Measurements from ENCODE around the gene MYH14. TPM values are rescaled to one million over a fixed set of nuclear protein-coding genes. Genes with fewer than 3 reads are reported as not detected.

The MYH14 gene
- not detected in 2 replicates for total RNA-seq

DNA sequence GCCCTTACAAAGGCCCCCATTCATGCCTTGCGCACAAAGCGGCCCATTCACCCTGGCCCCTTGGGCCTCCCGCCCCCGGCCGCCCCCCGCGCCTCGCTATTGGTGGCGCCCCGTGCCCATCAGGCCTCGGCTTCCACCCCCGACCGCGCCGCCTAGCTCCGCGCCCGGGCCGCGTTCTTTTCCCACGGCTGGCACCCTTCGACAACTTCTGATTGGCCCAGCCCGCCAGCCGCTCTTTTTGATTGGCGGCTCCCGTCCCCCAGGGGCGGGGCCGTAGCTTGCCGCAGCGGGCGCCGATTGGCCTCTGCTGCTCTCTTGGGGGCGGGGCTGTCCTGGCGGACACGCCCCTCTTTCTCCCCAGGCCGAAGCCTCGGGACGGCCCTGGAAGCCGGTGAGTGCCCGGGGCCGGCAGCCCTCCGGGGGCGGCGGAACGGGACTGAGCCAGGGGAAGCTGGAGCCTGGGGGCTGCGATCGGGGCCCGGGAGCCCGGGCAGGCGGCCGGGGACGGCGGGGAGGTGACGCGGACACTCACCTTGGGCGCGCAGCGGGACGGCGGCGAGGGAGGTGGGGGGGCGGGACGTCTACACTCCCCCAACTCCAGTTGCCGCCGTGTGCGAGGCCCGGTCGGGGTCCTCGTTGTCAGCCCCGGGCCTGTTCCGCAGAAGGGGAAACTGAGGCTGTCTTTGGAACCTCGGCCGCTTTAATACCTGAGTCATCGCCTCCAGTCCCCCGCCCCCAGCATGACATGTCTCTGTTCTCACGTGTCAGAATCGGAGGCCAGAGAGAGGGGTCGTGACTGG lies at the start of gene MYH14:
Gene MYH14, plus strand, starts transcription at position 342 of the 800 bp plus-strand sequence. CDS start 6,744 bp downstream, outside the sequence.
- intact Hi-C loops (cut with micrococcal nuclease) = no loop called here

DNA sequence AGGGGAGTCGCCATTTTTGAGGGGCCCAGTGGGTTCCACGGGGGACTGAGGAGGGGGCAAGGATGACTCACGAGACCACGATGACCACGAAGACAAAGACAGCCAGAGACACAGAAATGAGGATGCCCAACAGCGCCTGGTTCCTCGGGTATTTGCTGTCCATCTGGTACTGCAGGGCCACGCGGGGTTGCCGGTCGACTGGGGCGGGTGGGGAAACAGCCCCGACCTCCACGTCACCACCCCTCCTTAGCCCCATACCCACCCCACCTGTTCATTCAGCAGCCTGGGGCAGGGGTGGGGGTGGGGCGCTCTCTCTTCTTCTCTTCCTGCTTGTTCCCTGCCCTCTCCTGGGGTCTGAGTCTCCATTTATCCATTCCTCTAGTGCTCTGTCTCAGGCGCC lies 48.9 kb upstream of the MYH14 start:
- intact Hi-C loops (cut with micrococcal nuclease) = no loop called here

DNA sequence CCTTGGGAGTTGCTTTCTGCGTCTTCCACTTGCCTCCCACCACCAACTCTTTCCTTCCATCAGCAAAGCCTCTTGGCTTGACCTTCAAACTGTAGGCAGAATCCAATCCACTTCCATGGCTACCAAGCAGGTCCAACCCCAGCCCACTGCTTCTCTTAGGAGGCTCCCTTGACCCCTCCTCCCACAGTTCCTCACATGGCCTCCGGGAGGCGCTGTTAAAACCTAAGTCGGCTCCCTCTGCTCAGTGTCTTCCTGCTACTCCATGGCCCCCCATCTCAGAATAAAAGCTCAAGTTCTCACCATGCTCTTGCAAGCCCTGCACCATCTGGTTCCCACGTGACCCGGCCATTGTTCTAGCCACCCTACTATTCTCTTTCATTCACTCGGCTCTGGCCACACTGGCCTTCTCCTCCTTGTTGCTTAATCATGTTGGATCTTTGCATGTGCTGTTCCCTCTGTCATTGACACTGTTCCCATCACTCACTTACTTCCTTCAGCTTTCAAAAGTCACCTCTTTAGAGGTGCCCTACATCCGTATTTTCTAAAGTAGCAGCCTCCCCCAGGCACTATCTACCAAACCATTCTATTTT lies 47.8 kb upstream of the MYH14 start:
- intact Hi-C loops (cut with micrococcal nuclease) = no loop called here

DNA sequence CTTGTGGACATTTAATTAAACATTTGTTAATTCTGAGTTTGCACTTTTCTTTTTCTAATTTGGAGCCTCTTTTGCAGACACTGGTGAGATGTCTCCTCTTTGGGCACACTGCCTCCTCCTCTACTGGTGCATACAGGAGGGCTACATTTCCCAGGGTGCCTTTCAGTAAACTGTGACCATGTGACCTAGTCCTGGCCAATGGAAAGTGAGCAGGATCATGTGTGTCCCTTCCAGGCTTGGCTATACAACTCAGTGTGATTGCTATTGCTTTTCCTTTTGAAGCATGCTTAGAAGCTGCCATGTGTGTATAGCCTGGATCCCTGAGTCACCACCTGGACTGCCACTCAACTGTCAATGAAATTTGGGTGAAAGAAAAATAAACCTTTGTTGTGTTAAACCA lies 44.8 kb upstream of the MYH14 start:
- intact Hi-C loops (cut with micrococcal nuclease) = no loop called here

DNA sequence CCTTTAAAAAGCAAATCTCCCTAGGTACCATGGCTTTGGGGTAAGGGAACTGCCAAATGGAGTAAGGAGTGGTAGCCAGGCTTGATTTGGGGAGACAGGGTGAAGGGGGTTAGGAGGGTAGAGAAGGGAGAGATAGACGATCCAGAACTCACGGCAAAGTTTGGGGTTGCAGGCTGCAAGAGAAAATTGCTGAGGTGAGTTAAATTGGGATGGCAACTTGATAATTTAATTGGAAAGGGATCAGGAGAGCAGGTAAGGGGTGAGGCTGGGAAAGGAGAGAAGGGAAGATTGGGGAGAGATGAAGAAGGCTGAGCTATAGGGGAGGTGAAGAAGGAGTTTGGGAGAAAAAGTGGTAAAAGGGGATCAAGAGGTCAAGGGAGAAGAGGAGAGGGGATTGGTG lies 44.3 kb upstream of the MYH14 start:
- intact Hi-C loops (cut with micrococcal nuclease) = no loop called here

DNA sequence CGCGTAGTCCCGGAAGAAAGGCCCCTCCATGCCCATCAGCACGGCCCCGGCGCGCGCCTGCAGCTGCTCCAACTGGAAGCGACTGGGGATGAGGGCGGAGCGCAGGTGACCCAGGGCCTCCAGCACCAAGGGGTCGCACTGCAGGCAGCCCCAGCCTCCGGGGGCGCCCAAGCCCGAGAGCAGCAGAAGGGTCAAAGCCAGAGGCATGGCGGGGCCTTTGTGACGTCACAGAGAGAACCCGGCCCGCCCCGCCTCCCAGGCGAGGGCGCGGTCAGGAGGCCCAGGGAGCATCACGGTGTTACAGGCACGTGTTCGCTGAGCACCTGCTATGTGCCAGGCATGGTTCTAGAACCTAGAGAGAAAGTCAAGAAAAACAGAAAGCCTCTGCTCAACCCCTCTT lies 40.4 kb upstream of the MYH14 start, which contains the start of gene IZUMO2:
Gene IZUMO2, minus strand, starts transcription at position 294 of the 400 bp plus-strand sequence. Its CDS starts 87 bp downstream, at position 207.
- intact Hi-C loops (cut with micrococcal nuclease) = no loop called here

DNA sequence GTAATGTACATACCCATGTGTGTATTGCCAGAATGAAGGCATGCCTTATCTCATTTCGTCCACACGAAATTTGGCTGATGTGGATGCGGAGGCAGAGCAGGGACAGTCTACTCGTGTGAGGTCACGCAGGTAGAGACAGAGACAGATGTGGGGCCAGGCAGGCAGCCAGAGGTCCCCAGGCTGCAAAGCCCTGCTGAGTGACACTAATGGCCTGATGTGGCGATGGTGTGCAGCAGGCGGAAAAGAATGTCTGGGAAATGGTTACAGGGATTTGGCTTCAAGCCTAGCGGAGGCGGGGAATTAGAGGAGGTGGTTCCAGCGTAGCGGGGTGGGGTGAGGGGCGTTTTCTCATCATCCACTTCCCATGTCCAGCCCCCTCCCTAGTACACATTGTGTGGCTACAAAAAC lies 36.1 kb upstream of the MYH14 start:
- intact Hi-C loops (cut with micrococcal nuclease) = no loop called here

DNA sequence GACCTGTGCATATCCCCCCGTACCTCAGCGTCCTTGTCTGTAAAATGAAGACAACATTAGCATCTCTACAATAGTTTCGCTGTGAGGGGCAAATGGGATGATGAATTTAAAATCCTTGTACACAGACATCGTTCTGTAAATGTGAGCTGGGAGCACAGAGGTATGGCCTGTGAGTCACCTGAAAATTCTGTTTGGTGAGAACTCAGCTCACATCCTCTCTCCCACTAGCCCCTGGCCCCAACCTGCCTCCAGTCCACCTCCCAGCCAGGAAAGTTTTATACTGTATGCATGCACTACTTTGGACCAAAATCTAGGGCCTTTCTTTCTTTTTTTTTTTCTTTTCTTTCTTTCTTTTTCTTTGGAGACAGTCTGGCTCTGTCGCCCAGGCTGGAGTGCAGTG lies 31.7 kb upstream of the MYH14 start:
- intact Hi-C loops (cut with micrococcal nuclease) = no loop called here

DNA sequence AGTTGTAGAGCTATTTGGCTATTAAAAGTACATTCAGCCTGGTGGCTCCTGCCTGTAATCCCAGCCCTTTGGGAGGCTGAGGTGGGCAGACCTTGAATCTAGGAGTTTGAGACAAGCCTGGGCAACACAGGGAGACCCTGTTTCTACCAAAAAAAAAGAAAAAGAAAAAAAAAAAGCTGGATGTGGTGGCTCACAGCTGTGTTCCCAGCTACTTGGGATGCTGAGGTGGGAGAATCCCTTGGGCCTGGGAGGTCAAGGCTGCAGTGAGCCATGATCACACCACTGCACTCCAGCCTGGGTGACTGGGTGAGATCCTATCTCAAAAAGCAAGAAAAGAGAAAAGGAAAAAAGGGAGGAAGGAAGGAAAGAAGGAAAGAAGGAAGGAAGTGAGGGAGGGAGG lies 30.7 kb upstream of the MYH14 start:
- intact Hi-C loops (cut with micrococcal nuclease) = no loop called here

DNA sequence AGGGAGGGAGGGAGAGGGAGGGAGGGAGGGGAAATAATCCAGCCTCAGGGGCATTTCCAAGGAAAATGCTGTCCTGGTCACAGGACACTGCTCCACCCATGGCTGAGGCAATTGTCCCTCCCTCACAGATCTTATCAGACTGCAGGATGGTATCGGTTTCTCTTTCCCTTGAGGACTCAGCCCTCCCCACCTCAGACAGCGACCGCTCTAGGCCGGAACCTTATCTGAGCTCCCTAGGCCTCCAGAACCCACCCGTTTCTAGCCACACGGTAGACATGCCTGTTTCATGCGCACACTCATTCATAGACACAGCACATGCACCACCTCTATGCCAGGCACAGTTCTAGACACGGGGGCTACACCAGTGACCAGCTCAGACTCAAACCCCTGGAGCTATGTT lies 30.3 kb upstream of the MYH14 start:
- intact Hi-C loops (cut with micrococcal nuclease) = no loop called here

DNA sequence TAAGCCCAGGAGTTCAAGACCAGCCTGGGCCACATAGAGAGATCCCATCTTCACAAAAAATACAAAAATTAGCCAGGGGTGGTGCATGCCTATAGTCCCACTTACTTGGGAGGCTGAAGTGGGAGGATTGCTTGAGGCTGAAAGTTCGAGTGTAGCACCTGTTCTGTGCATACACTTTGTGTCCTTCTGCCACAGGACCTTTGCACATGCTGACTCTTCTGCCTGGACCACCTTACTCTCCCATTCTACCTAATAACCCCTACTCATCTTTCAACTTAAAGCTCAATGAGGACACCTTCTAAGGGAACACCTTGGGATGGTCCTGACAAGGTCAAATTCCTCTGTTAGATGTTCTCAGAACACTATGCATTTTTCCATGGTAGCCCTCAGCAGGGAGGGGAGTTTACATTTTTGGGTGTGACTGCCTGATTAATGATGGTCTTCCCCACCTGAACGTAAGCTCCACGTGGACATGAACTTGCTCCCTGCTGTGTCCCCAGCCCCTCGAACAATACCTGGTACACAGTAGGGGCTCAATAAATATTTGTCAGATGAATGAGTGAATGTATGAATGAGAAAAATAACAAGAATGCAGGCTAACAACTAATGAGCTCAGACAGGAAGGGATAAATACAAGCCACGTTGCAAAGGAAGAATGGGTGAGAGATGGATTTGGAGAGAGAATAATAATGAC lies 29.2 kb upstream of the MYH14 start:
- intact Hi-C loops (cut with micrococcal nuclease) = no loop called here

DNA sequence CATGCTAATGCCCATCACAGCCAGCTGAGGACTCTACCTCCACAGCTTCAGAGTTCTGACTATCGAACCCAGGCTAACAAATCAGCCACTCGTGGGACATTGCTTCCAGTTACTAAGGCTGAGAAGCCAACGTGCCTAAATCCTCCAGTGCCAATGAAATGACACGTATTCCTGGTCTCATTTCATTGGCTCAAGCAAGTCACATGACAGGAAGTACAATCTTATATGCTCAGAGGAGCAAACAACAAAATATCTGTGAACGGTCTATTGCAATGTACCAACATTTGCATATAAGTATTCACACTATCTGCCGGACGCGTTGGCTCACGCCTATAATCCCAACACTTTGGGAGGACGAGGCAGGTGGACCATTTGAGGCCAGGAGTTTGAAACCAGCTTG lies 27.5 kb upstream of the MYH14 start:
- intact Hi-C loops (cut with micrococcal nuclease) = no loop called here

DNA sequence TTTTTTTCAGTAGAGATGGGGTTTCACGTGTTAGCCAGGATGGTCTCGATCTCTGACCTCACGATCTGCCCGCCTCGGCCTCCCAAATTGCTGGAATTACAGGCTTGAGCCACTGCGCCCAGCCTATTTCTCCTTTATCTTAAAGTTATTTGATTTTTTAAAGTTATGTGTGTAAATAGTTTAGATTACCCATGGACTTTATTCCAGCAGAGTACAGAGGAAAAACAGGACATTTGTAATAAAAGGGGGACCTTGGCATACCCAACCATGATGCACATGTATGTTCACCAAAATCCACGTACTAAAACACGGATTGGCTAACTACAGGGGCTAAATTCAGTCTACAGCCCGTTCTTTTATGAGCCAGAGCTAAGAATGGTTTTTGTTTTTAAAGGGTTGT lies 26.6 kb upstream of the MYH14 start:
- intact Hi-C loops (cut with micrococcal nuclease) = no loop called here

DNA sequence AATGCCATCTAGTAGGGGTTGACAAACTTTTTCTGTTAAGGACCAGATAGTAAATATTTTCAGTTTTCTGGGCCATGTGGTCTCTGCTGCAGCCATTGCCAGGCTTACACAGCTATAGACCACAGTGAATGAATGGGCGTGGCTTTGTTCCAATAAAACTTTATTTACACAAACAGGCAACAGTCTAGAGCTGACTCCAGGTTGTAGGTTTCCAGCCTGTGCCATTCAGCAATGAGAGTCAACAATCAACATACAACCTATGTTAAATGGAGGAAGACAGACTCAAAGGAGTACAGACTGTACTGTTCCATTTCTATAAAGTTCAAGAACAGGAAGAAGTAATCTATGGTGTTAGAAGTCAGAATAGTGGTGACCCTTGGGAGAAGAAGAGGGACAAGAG lies 25.1 kb upstream of the MYH14 start:
- intact Hi-C loops (cut with micrococcal nuclease) = no loop called here

DNA sequence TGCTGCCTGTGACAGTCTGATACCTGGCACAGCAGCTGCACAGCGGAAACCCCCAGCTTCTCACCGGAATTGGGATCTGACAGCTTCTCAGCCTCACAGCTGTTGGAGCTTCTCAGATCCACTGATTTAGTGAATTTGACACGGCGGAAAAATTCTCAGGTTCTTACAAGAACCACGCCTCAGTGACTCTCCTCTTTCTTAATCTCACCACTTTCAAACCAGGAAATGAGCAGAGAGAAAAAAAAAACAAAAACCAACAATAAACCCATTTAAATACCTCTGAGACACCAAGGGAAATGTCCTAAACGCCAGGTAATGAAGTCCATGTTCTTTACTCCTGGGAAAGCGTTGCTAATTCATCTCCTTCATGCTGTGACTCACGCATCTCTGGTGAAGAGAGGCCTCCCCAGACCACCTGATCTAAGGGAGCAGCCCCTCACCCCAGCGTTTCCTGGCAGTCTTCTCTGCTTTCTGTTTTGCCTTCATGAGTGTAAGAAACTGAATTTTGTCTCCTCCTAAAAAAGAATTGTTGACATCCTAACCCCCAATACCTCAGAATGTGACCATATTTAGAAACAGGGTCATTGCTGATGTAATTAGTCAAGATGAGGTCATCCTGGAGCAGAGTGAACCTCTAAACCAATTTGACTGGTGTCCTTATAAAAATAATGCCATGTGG lies 24.4 kb upstream of the MYH14 start:
- intact Hi-C loops (cut with micrococcal nuclease) = no loop called here

DNA sequence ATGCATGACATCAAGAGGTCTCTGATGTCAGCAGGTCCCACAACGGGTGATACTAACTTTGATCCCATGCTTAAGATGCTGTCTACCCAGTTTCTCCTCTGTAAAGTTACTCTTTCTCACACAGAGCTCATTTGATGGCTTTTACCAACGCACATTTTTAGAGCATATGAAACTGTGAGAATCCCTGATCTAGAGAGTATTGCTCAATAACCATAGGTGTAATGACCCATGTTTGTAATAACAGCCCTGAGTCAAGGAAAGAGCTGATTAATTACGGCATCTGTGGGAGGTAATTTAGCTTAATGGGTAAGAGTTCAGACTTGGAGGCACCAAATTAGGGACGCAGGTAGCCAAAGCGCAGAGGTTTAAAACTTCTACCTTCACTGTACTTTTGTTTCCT lies 22.3 kb upstream of the MYH14 start:
- intact Hi-C loops (cut with micrococcal nuclease) = no loop called here

DNA sequence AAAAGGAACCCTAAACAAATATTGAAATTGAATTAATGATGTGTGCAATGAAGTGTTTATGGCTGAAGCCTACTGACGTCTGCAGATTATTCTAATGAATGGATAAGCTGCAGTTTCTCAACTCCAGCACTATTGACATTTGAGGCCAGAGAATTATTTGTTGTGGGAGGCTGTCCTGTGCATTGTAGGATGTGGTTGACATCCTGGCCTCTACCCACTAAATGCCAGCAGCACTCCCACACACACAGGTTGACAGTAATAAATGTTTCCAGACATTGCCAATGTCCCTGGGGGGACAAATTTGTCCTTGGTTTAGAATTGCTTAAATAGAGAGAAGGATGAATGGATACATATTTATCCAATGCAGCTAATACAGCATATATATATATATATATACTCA lies 19.2 kb upstream of the MYH14 start:
- intact Hi-C loops (cut with micrococcal nuclease) = no loop called here

DNA sequence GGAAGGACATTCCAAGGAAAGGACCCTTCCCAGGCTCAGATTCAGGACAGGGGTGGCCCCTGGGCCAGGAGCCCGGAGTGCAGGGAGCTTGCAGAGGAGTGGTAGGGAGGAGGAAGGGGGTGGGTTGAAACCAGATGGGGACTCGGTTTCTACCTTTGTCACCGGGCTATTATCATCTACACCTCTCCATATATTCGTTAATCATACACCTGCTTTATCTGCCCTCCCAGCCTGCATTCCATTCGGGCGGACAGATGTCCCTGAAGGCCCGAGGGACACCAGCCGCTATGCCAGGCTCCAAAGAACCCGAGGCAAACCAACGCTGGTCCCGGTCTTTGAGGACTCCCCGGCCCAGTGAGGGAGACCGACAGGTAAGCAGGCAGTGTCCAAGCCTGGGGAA lies 15.5 kb upstream of the MYH14 start:
- intact Hi-C loops (cut with micrococcal nuclease) = no loop called here

DNA sequence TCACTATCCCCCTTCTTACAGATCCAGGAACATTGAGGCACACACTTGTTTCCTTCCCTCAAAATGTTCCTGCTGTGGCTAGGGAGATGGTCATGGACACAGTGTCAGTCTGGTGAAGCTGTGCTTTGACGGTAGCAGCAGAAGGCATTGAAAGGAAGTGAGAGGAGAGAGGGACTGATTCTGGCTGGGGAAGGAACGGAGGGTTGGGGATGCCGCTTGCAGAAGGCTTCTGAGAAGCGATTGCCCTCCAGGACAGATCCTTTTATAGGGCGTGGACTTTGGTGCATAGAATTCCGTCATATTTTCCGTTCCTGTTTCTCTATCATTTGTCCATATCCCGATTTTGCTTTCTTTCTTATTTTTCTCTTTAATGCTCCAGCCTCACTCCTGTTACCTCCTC lies 14.1 kb upstream of the MYH14 start:
- intact Hi-C loops (cut with micrococcal nuclease) = no loop called here

DNA sequence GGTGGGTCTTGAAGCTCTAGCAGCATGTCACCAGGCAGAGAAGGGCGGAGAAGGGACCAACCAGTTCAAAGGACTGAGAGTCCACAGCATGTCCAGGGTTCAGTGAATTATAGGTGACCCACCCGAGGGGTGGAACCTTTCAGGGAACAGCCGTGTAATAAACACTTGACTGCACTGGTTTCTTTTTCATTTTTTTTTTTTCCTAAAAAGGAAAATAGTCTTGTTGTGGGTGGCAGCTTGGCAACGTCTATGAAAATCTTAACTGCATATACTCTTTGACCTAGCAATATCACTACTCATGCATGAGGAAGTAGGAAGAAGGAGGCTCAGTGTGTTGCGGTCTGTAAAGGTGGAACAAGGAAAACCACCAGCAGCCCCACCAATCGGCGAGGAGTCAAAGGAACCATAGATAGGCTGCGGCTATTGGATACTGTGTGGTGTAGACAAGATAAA lies 13.0 kb upstream of the MYH14 start:
- intact Hi-C loops (cut with micrococcal nuclease) = no loop called here

DNA sequence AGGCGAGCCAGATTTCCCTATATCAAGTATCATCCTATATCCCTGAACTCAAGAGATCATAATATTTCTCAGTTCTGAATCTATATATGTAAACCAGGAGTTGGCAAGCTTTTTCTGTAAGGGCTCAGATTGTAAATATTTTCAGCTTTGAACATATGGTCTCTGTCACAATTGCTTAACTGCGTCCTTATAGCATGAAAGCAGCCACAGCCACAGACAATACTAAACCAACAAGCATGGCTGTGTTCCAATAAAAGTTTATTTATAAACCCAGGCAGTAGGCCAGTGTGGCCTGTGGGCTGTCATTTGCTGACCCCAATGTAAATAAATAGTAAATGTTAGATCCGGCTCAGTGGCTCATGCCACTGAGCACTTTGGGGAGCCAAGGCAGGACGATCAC lies 12.2 kb upstream of the MYH14 start:
- intact Hi-C loops (cut with micrococcal nuclease) = no loop called here
